Testis (tissue), 3 donors: Measurements from ENCODE around the gene ZNF44. TPM values are rescaled to one million over a fixed set of nuclear protein-coding genes. Genes with fewer than 3 reads are reported as not detected.

ENCODE experiments used
- DNase-seq: peaks from one replicate; pipeline ENCODE4 v3.0.0-alpha.2; 2019
- H3K27ac ChIP-seq, 2 donors: fragments of 200-600 bp; sonication (generic); one replicate each; pipeline ENCODE4 v1.5.1; 2019
- H3K27me3 ChIP-seq: fragments of 200-600 bp; sonication (generic); one replicate; pipeline ENCODE4 v1.5.1; 2019
- H3K36me3 ChIP-seq: fragments of 200-600 bp; sonication (generic); one replicate; pipeline ENCODE4 v1.5.1; 2017; ENCODE audit warnings: low read depth; ENCODE audit errors: missing control alignments
- H3K4me1 ChIP-seq: fragments of 200-600 bp; sonication (generic); one replicate; pipeline ENCODE4 v1.5.1; 2019
- H3K4me3 ChIP-seq, 2 donors: fragments of 200-600 bp; sonication (generic); one replicate each; pipeline ENCODE4 v1.5.1; 2017 to 2019
- H3K9me3 ChIP-seq: fragments of 200-600 bp; sonication (generic); one replicate; pipeline ENCODE4 v1.5.1; 2017
- POLR2A ChIP-seq: fragments of 450-650 bp; IDR thresholded peaks from one replicate; pipeline ENCODE4 v1.6.1; 2017; ENCODE audit warnings: antibody characterized with exemption, mild to moderate bottlenecking, moderate library complexity
- WGBS, 2 donors: methylation state at CpG; one replicate each; pipeline ENCODE4 v1.1.5; 2018; 5-methylcytosine and 5-hydroxymethylcytosine counted together
- intact Hi-C: fragments of 100-400 bp; cut with DNase I; formaldehyde crosslinking; loops from one replicate; pipeline ENCODE4 v1.15.1; 2023; ENCODE audit warnings: low total_unique reads
- polyA plus RNA-seq: library from polyadenylated mRNA; stranded (reverse); fragments of 350-450 nt; fragmentation: Illumina TruSeq; extraction: RNeasy Lipid Tissue Mini Kit (QIAGEN cat#74804); gene quantifications from one replicate; pipeline ENCODE4 v1.2.3, GENCODE V29; 2014; ENCODE audit warnings: low read depth, low replicate concordance; ENCODE audit not compliant: insufficient read depth
- total RNA-seq, 2 donors: library from RNA; depleted of rRNA; stranded (reverse); fragments of >200 nt; gene quantifications; one replicate each; pipeline ENCODE4 v1.2.3, GENCODE V29; 2016
- TF ChIP-seq, protein P1 (sequence below), 3 experiments: fragments of 450-650 bp in 2 of 3; fragments of 200-600 bp in 1 of 3; sonication (generic) in 1 of 3; IDR thresholded peaks; one replicate each; pipeline ENCODE4 v1.5.1; 2016 to 2019; ENCODE audit warnings: antibody characterized with exemption in 3 of 3, mild to moderate bottlenecking in 2 of 3, moderate library complexity in 1 of 3

ZNF44 gene
- total and polyA plus RNA-seq, 3 donors from 2014 or later = 18.9 to 30.2 (median 22.4) TPM

- peak; percentile 82 for DNase-seq
- no peak overlapping the region for H3K27ac ChIP-seq
- no peaks in the 10 kb centered on the region for H3K27me3 ChIP-seq
- intact Hi-C loops = no loop called here
- no peak for TF ChIP-seq POLR2A
- TF ChIP-seq, protein P1, sequence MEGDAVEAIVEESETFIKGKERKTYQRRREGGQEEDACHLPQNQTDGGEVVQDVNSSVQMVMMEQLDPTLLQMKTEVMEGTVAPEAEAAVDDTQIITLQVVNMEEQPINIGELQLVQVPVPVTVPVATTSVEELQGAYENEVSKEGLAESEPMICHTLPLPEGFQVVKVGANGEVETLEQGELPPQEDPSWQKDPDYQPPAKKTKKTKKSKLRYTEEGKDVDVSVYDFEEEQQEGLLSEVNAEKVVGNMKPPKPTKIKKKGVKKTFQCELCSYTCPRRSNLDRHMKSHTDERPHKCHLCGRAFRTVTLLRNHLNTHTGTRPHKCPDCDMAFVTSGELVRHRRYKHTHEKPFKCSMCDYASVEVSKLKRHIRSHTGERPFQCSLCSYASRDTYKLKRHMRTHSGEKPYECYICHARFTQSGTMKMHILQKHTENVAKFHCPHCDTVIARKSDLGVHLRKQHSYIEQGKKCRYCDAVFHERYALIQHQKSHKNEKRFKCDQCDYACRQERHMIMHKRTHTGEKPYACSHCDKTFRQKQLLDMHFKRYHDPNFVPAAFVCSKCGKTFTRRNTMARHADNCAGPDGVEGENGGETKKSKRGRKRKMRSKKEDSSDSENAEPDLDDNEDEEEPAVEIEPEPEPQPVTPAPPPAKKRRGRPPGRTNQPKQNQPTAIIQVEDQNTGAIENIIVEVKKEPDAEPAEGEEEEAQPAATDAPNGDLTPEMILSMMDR (IDR thresholded peaks at IDR 0.05) = no peak
- 63 to 66% methylated on average over 22 to 41 of the region's 46 CpGs for WGBS, 2 donors
- H3K4me3 ChIP-seq = peak overlapping the region; percentile 37 to 57
- no peaks in the 10 kb centered on the region for H3K4me1 ChIP-seq
- no peaks in the 10 kb centered on the region for H3K9me3 ChIP-seq
- no peaks in the 10 kb centered on the region for H3K36me3 ChIP-seq
These were observed 28.6 kb downstream of the ZNF44 start for GRCh38 chr19:12265921-12266704.

- H3K27ac ChIP-seq = no peak overlapping the region
- H3K9me3 ChIP-seq = no peaks in the 10 kb centered on the region
- intact Hi-C loops = no loop called here
- H3K4me3 ChIP-seq = no peak overlapping the region
- no peaks in the 10 kb centered on the region for H3K36me3 ChIP-seq
- no peaks in the 10 kb centered on the region for H3K27me3 ChIP-seq
- no peak for DNase-seq
- 91 to 100% methylated on average over 1 of the region's 1 CpG for WGBS, 2 donors
- no peaks in the 10 kb centered on the region for H3K4me1 ChIP-seq
- TF ChIP-seq, protein P1 (IDR thresholded peaks at IDR 0.05) = no peak
- no peak for TF ChIP-seq POLR2A
These were observed 33.1 kb downstream of the ZNF44 start for GRCh38 chr19:12261554-12261953.

GRCh38 chr19:12260861-12261260 lies 33.8 kb downstream of the ZNF44 start:
- no peaks in the 10 kb centered on the region for H3K4me1 ChIP-seq
- H3K27me3 ChIP-seq = no peaks in the 10 kb centered on the region
- intact Hi-C loops = no loop called here
- DNase-seq = no peak
- WGBS, 2 donors = 73 to 82% methylated on average over 3 of the region's 3 CpGs
- TF ChIP-seq, protein P1 (IDR thresholded peaks at IDR 0.05) = no peak
- TF ChIP-seq POLR2A = no peak
- H3K4me3 ChIP-seq = no peak overlapping the region
- no peaks in the 10 kb centered on the region for H3K36me3 ChIP-seq
- no peak overlapping the region for H3K27ac ChIP-seq
- H3K9me3 ChIP-seq = no peaks in the 10 kb centered on the region

GRCh38 chr19:12260236-12260635 lies 34.4 kb downstream of the ZNF44 start:
- intact Hi-C loops = no loop called here
- Histone ChIP-seq H3K27ac (no peak overlapping the region), H3K4me3 (no peak overlapping the region), H3K4me1 (no peaks in the 10 kb centered on the region), H3K36me3 (no peaks in the 10 kb centered on the region), H3K27me3 (no peaks in the 10 kb centered on the region), H3K9me3 (no peaks in the 10 kb centered on the region)
- TF ChIP-seq, protein P1 (IDR thresholded peaks at IDR 0.05) = no peak
- TF ChIP-seq POLR2A = no peak
- 47 to 79% methylated on average over 23 of the region's 23 CpGs for WGBS, 2 donors
- peak; percentile 18 for DNase-seq

DNA sequence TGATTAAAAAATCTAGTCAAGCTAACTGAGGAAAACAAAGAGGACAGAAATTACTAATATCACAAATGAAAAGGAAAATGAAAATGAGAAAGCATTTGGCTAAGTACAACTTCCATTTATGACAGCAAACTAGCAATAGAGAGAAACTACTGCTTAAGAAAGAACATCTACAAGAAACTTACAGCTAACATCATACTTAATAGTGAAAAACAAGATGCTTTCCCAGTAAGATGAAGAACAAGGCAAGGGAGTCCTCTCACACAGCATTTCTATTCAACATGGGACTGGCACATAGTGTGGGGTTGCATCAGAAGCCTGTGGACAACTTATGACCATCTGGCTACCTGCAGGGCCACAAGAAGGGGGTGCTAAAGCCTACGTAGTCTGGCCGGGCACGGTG lies 39.3 kb downstream of the ZNF44 start:
- 81% methylated on average over 3 of the region's 3 CpGs for WGBS, 2 donors
- DNase-seq = no peak
- TF ChIP-seq, protein P1 (IDR thresholded peaks at IDR 0.05) = no peak
- no peak for TF ChIP-seq POLR2A
- no peaks in the 10 kb centered on the region for H3K4me1 ChIP-seq
- intact Hi-C loops = no loop called here
- no peak overlapping the region for H3K4me3 ChIP-seq
- no peaks in the 10 kb centered on the region for H3K27me3 ChIP-seq
- H3K9me3 ChIP-seq = no peaks in the 10 kb centered on the region
- no peaks in the 10 kb centered on the region for H3K36me3 ChIP-seq
- no peak overlapping the region for H3K27ac ChIP-seq
